HG03025 (cell line): ENCODE data around the gene CREB1.
"Not testable (repeated sequence)": the region's sequence is repeated elsewhere in the genome, so short reads cannot be mapped to it uniquely, and the experiment has no call there.

Experiments
- ATAC-seq: cut with Tn5 transposase; IDR thresholded peaks from one replicate; pipeline ENCODE4 v1.9.1; 2021; ENCODE audit warnings: mild to moderate bottlenecking, moderate library complexity; ENCODE audit not compliant: unreplicated experiment, low FRiP score

The CREB1 gene

DNA sequence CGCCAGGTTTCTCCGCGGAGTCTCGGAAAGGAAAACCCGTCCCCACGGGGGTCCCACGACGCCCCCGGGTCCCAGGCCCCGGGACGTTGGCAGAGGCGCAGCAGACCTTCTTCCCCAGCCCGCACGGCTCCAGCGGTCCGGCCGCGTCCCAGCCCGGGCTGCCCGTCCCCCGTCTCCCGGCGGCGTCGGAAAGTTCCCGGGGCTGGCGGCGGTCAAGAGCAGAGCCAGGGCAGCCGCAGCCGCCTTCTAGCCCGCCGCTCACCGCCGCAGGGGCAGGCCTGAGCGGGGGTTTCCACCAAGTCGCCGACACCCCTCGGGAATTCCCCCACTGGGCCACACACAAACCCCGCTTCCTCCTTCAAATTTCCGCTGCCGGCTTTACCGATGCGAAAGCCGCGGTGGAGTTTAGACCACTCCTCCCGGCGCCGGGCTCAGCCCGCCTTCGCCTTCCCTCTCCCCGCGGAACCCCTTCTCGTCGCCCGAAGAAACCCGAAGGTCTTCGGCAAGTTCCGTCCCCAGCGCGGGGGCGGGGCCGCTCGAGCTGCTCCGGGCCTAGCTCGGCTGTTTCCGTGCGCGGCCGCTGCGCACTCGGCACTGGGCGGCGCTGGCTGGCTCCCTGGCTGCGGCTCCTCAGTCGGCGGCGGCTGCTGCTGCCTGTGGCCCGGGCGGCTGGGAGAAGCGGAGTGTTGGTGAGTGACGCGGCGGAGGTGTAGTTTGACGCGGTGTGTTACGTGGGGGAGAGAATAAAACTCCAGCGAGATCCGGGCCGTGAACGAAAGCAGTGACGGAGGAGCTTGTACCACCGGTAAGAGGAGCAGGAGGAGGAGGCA, at the start of gene CREB1:
Gene CREB1, plus strand, starts transcription at position 633 of the 830 bp plus-strand sequence. CDS start 25,674 bp downstream, outside the sequence.
- peak; percentile 85 for ATAC-seq

DNA sequence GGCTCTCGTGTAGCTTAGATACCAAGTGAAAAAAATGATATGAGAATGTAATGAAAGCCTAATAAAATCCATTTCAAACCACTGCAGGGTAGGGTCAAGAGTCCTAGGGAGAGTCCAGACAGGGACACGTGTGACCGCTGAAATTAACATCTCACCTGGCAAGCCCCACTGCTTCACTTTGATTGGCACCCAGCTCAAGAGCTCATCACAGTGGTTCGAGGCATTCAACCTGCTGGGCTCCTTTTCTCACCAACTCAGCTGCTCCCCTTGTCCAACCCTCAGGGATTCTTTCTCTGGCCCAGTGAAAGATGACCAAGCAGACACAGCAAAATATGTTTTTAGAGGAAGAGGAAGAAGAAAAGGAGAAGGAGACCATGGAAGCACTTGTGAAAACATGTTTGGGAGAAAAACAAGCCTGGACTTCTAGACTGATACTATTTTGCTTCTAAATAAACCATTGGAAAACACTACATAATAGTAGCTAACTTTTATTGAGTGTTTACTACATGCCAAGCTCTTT, 49.2 kb upstream of the CREB1 start:
- ATAC-seq = no peak

DNA sequence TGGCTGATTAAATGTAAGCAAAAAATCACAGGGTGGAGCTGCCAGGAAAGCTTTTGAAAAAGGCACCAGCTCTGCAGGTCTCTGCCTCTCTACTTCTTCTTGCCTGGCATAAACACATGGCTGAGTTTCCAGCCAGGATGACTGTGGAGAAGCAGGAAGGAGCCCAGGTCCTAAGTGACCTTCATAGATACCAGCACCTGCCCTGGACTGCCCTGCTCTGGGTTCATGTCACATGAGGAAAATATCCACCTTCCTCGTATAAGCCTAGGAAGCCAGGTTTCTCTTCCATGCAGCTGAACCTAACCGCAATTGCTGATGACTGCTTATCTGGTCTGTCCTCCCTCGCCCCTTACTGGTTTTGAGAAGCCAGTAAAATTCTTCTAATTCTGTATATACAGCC, 47.8 kb upstream of the CREB1 start:
- no peak for ATAC-seq

DNA sequence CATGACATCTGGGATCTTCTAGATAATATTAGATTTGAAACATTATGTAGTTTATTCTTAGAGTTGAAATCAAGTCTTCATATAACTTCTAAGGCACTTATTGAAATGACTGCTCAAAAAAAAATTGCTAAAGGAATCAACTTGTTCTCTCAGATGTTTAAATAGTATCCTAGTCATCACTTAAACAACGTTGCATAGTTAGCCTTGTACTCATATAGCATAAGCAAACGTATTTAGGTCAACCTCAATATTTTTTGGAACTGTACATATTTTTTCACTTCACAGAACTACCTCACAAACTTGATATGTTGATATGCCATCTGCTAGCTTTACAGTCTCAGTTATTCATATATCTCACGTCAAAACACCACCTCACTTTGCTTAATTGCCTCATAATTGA, 47.1 kb upstream of the CREB1 start:
- no peak for ATAC-seq

DNA sequence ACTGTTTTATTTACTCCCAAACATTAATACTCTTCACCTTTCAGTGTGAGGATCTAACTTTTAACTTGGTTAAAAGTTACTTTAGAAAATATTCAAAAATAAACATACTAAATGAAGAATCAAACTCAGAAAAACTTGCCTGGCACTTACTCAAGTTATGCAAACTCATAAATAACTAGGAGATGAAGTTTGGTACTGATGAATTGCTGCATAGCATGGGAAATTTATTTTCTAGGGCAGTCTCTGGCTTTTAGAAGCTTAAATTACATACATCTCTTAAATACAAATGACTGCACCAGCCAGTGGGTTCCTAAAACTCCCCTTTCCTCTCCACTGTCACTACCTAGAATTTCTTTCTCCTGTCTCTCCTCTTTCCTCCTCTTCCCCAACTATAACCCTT, 46.7 kb upstream of the CREB1 start:
- ATAC-seq = no peak

DNA sequence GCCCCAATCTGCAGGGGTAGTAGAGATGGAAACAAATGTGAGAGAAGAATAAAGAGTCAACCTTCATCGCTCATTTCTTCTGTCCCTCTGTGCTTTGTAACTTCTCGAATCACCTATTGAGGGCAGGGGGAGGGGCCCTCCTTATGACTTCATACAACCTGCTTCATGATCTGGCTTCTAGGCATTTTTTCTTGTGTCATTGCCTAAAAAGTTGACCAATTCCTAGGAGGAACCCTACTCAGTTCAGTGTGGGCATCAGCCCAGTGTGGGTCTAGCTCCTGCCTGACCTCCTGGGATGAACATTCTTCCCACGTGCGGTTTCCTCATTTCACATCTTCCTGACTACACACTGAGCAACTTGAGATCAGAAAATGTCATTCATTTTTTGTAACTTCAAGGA, 46.3 kb upstream of the CREB1 start:
- ATAC-seq = no peak

DNA sequence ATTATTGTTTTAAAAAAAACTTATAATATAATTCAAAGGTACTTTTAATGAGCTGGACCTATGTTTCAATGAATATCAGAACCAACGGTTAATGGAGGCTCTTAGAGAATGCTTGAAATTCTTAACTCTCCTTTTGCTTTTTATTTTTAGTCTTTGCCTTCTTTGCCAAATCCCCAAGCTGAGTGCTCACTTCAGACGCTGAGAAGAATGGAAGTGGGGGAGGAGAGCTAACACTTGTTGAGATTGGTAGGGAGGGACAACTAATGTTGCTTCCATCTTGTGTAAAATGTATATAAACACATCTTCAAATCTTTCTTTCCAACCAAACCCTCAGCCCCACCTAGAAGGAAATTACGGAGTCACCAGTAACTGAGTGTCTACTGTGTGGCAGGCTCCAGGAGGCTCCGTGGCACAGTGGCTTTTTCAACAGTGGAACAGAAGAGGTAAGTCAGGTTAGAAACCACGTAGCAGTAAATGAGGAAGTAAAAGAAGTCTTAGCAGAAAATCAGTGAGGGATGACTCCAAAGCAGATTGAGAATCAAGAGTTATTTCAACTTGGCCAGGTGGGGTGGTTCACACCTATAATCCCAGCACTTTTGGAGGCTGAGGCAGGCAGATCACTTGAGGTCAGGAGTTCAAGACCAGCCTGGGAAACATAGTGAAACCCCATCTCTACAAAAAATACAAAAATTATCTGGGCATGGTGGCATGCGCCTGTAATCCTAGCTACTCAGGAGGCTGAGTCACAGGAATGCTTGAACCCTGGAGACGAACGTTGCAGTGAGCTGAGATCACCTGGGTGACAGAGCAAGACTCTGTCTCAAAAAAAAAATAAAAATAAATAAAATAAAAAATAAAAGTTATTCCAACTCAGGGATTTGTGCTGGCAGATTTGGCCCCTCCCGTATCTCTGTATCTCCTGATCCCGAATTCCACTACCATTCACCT, 45.0 kb upstream of the CREB1 start:
- no peak for ATAC-seq

DNA sequence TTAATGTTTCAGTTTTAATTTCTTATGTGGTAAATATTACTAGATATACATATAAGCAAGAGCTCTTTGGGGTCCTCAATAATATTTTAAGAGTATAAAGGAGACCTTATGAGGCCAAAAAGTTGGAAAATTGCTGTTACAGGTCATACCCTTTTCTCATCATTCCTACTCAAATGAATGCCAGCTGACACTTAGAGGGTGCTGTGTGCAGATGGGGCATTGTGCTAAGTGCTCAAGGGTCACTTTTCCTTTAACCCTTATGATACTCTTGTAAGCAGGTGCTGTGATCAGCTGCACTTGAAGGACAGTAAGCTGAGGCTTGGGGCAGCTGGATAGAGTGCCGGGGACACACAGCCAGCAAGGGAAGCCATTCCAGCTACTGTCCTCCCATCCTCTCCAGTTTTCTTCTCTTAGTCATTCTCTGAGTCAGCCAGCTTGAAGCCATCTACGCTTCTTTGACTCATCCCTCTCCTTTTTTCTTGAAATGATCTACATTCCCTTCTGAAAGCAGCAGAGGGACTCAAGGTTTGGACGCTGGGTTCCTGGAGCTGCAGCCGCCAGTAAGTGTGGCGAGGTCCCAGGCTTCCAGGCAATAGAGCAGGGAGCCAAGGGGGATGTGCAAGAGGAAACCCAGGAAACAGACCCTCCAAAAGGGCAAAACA, 42.0 kb upstream of the CREB1 start:
- ATAC-seq = no peak

DNA sequence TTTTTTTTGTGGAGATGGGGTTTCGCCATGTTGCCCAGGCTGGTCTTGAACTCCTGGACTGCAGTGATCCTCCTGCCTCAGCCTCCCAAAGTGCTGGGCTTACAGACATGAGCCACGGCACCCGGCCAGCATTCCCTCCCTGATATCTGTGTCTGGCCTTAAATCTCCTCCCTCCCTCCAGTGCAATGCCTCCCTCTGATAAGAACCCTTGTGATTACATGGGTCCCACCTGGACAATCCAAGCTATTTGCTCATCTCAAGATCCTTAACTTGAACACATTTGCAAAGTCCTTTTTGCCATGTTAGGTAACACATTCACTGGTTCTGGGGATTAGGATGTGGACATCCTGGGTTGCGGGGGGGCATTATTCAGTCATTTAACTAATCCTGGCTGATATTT, 40.5 kb upstream of the CREB1 start:
- no peak for ATAC-seq

DNA sequence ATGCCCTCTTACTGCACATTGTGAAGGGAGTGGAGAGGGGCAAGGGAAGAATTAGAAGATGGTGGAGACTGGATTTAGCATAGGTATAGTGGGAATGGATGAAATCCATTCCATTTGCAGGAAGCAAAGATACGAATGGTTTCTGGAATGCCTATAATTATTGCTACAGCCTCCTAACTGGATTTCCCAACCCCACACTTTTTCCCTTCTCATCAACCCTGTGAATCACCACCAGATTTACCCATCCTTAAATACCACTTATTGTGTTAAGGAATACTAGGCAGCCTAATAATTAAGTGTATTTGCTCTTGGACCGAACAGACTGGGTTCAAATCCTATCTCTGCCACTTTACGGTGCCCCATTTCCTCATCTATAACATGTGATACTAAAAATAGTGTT, 39.3 kb upstream of the CREB1 start:
- ATAC-seq = no peak

DNA sequence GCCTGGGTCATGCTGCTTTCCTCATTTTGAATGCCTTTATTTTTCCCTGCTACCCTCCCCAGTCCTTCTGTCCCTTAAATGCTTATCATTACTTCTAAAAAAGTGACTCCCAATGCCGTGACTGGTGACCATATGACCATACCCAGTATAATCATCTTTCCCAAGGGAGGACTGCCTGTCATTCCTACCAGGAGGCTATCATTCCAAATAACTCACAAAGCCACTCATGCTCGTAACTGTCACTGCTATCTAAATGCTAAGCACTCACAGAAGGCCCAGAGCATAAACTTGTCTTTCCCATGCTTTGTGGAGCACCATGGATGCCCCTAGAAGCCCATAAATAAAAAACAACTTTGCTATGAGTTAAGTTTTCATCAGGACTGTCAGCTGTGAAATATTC, 38.7 kb upstream of the CREB1 start:
- ATAC-seq = no peak

DNA sequence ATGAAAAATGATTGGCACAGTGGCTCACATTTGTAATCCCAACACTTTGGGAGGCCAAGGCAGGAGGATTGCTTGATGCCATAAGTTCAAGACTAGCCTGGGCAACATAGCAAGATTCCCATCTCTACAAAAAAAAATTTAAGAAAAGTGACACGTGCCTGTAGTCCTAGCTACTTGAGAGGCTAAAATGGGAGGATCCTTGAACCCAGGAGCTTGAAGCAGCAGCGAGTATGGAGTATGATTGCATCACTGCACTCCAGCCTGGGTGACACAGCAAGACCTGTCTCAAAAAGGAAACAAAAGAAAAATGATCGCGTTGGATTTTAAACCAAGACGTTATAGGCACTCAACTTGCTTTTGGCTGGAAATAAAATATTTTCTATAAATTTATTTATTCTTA, 37.8 kb upstream of the CREB1 start:
- no peak for ATAC-seq

DNA sequence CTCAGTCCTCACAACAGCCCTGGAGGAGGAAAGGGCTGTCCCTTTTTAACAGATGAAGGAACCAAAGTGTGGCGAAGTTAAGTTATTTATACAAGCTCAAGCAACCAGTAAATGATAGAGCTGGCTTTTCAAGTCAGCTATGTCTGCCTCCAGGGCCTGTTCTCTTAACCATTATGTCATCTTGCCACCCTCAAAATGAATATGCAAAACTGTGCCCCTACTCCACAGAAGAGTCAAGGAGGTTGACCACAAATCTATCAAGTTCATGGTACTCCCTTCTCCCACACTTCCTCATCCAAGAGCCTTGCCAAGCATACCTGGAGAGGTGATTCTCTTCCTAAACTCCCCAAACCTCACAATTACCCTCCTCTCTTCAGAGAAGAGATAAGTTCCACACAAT, 37.3 kb upstream of the CREB1 start:
- ATAC-seq = no peak

DNA sequence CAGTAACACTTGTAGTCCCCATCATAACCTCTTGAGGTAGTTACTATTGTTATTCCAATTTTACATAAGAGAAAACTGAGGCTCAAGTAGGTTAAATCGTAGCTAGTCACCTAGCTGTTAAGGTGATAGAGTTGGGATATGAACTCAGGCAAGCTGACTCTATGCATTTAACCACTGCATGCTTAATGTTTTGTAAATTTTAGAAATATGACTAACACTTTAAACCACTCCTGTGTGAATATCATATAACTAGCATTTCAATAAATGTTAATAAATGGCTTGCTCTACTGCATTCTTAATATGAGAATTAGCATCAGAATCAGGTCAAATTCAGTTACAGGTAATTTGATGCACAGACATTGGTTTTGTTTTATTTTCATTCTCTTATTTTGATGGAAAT, 35.6 kb upstream of the CREB1 start:
- ATAC-seq = no peak

DNA sequence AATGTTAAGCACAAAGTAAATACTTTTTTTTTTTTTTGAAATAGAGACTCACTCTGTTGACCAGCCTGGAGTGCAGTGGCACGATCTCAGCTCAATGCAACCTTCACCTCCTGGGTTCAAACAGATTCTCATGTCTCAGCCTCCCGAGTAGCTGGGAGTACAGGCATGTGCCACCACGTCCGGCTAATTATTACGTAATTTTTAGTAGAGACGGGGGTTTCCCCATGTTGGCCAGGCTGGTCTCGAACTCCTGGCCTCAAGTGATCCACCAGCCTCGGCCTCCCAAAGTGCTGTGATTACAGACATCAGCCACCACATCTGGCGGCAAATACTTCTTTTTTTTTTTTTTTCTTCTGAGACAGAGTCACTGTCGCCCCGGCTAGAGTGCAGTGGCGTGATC, 32.8 kb upstream of the CREB1 start:
- ATAC-seq = not testable (repeated sequence)

DNA sequence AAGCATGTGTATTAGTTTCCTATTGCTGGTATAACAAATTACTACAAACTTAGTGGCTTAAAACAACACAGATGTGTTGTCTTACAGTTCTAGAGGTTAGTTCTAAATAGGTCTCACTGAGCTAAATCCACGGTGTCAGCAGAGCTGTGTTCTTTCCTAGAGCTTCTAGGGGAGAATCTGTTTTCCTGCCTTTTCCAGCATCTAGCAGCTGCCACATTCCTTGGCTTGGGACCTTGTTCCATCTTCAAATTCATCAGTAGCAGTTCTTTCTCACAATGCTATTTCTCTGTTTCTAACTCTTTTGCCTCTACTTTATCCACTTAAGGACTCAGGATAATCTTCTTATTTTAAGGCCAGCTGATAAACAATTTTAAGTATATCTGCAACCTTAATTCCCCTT, 32.2 kb upstream of the CREB1 start:
- ATAC-seq = no peak

DNA sequence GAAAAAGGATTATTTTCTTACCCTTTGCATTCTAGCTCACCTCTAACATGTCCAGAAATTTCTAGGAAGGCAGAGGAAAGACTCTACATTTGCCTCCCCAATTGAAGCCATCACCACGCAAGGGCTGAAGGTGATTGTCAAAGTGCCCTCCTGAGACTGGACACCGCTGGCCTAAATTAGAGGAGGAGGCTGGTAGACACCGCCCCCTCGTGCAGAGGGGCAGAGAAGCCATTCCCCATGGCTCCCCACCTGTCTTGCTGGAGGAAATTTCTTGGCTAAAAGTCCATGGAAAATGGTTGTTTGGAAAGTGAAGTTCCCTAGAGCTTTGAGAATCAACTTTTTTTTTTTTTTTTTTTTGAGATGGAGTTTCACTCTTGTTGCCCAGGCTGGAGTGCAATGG, 31.3 kb upstream of the CREB1 start:
- ATAC-seq = no peak

DNA sequence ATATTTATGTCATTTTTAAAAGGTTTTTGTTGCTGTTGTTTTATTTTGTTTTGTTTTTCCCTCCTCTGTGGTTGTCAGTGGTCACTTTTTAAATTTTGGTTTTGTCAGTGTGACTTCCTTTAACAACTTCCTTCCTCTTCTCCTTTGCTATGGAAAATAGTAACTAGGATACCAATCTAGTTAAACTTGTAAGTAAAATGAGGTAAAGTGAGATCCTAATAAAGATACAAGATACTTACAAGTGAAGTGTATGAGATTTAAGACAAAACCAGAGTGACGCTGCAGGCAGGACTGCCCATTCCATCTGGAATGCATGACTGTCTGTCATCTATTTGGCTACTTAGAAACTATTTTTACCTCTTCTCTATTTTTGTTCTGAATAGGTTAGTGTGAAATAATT, 30.6 kb upstream of the CREB1 start:
- no peak for ATAC-seq

DNA sequence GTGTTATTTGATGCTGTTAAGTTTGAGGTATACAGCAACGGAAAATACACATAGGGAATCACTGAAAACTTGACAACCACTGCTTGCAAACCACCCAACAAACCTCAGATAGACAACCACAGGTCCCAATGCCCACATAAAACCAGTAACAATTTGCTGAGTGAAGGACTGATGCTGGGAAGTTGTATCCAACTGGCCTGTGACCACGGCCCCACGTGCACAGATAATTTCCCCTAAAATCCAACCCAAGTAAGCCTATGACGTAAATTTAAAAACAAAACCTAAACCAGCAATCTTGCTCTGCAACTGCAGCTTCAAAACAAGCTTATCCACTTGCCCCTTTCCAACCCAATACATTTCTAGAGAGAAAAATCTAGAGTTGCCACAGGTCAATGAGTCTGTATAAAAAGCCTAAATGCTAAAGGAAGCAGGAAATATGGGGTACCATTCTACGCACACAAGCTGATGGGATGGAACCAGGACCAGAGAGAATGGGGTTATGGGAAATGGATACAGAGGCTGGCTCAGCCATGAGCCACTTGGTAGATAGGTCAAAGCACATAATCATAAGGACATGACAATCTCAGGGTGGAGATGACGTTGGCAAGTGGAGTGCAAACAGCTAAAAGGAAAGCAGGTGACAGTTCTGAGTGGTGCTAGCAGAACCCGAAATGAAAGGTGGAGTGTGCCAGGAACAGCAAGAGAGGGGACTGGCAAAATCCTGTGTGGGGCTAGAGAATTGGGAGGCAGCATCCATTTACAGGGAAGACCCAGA, 27.8 kb upstream of the CREB1 start:
- ATAC-seq = no peak

DNA sequence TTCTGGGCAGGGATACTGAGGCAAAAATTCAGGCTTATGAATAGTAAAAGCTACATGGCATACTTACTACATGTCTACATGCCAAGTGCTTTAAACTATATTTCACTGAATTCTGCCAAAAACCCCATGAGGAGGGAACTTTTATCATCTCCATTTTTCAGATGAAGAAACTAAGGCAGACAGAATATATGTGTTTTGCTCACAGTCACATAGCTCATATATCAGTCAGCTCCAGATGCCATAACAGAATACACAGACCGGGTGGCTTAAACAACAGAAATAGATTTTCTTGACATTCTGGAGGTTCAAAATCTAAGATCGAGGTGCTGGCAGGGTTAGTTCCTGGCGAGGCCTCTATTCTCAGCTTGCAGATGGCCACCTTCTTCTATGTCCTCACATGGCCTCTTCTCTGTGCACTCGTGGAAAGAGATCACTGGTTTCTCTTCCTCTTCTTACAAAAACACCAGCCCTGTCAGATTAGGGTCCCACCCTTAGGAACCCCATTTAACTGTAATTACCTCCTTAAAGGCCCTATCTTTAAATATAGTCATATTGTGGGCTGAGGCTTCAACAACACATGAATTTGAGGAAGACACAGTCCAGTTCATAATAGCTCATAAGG, 27.1 kb upstream of the CREB1 start:
- peak; percentile 57 for ATAC-seq
